Measurements from ENCODE around the gene ABHD6.

GRCh38 chr3:58269356-58269755 lies 31.8 kb downstream of the ABHD6 start:
- no peak for TF ChIP-seq CTCF (IDR thresholded peaks at IDR 0.05; ENCODE audit: insufficient read depth, low read depth, low read length)
- TF ChIP-seq EZH2 (IDR thresholded peaks at IDR 0.05; ENCODE audit: insufficient read depth, low read length): no peak
